Ovary (tissue), 3 donors: Measurements from ENCODE around the gene SPRR1A.

Experiments
- EP300 ChIP-seq: sonication (generic); formaldehyde crosslinking; IDR thresholded peaks from one replicate; pipeline ENCODE4 v1.6.1; 2017; ENCODE audit warnings: antibody characterized with exemption
- TF ChIP-seq, protein P1 (sequence below), 3 donors: fragments of 450-650 bp in 2 of 3; fragments of 200-600 bp in 1 of 3; IDR thresholded peaks; one replicate each; pipeline versions ENCODE4 v1.5.1 to v1.8.0; 2016 to 2022; ENCODE audit warnings: antibody characterized with exemption in 3 of 3, mild to moderate bottlenecking in 1 of 3
- donor health status: DM: no; HTN: no; CAD: no.

DNA sequence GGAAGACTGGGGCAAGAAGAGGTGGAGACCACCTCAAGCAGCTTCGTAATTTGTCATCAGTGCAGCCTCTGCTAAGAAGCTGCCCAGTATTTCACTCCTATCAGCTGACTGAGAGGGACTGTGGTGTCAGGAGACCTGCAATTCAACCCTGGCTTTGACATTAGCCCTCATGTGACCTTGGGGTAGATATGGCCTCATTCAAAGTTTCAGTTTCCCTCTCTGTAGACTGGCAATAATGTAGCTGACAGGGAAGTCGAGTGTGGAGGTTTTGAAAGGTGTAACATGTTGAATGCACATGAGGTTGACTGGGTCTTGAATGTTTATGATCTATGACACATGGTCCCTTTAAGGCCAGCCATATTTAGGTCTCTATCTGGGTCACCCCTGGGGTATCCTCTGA, 15.6 kb upstream of the SPRR1A start:
- TF ChIP-seq, protein P1, sequence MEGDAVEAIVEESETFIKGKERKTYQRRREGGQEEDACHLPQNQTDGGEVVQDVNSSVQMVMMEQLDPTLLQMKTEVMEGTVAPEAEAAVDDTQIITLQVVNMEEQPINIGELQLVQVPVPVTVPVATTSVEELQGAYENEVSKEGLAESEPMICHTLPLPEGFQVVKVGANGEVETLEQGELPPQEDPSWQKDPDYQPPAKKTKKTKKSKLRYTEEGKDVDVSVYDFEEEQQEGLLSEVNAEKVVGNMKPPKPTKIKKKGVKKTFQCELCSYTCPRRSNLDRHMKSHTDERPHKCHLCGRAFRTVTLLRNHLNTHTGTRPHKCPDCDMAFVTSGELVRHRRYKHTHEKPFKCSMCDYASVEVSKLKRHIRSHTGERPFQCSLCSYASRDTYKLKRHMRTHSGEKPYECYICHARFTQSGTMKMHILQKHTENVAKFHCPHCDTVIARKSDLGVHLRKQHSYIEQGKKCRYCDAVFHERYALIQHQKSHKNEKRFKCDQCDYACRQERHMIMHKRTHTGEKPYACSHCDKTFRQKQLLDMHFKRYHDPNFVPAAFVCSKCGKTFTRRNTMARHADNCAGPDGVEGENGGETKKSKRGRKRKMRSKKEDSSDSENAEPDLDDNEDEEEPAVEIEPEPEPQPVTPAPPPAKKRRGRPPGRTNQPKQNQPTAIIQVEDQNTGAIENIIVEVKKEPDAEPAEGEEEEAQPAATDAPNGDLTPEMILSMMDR (IDR thresholded peaks at IDR 0.05) = no peak
- no peak for TF ChIP-seq EP300
